Osteoblast (primary cell): ENCODE measurements around the gene CTBP2. TPM values are rescaled to one million over a fixed set of nuclear protein-coding genes. Genes with fewer than 3 reads are reported as not detected.

ENCODE experiments used
- DNase-seq: peaks from one replicate; pipeline ENCODE4 v3.0.0; 2011; ENCODE audit warnings: low spot score, mixed read lengths; ENCODE audit not compliant: insufficient read length; ENCODE audit errors: missing footprints
- H2AFZ ChIP-seq: 2 replicates; pipeline ENCODE4 v1.6.0; 2011; ENCODE audit warnings: mild to moderate bottlenecking, low read length
- H3K27ac ChIP-seq: 2 replicates; pipeline ENCODE4 v1.5.1; 2011; ENCODE audit warnings: mild to moderate bottlenecking, low read depth, low read length, moderate library complexity
- H3K27me3 ChIP-seq: 2 replicates; pipeline ENCODE4 v1.6.0; 2012; ENCODE audit warnings: mild to moderate bottlenecking, control low read depth, inconsistent platforms, low read length, moderate library complexity; ENCODE audit not compliant: insufficient read depth
- H3K36me3 ChIP-seq: 2 replicates; pipeline ENCODE4 v1.5.1; 2011; ENCODE audit warnings: mild to moderate bottlenecking, low read length, control low read depth, moderate library complexity; ENCODE audit not compliant: insufficient read depth
- H3K4me1 ChIP-seq: 2 replicates; pipeline ENCODE4 v1.5.1; 2011; ENCODE audit warnings: mild to moderate bottlenecking, low read length, control low read depth, moderate library complexity; ENCODE audit not compliant: insufficient read depth
- H3K4me2 ChIP-seq: 2 replicates; pipeline ENCODE4 v1.6.0; 2011; ENCODE audit warnings: mild to moderate bottlenecking, low read length; ENCODE audit not compliant: insufficient read depth
- H3K4me3 ChIP-seq: fragments of 200-600 bp; sonication (generic); 3 replicates; pipeline ENCODE4 v1.5.1; 2012; ENCODE audit warnings: mild to moderate bottlenecking, low read length, inconsistent platforms; ENCODE audit not compliant: insufficient read depth
- H3K79me2 ChIP-seq: 2 replicates; pipeline ENCODE4 v1.6.0; 2012; ENCODE audit warnings: mild to moderate bottlenecking, low read length, control low read depth, inconsistent platforms; ENCODE audit not compliant: insufficient read depth
- H3K9me3 ChIP-seq: 2 replicates; pipeline ENCODE4 v1.5.1; 2011; ENCODE audit warnings: low read depth, low read length, control low read depth
- H4K20me1 ChIP-seq: 2 replicates; pipeline ENCODE4 v1.6.0; 2012; ENCODE audit warnings: mild to moderate bottlenecking, low read length, control low read depth; ENCODE audit not compliant: insufficient read depth
- total RNA-seq: library from RNA; depleted of rRNA; stranded (reverse); fragments of >200 nt; gene quantifications from 2 replicates; pipeline ENCODE4 v1.2.3, GENCODE V29; 2012
- TF ChIP-seq, protein P1 (sequence below): IDR thresholded peaks from 2 replicates; pipeline ENCODE4 v1.5.1; 2011; ENCODE audit warnings: mild to moderate bottlenecking, low read depth, low read length, moderate library complexity; ENCODE audit errors: extremely low read depth

CTBP2 gene
- total RNA-seq, 1 donor, result 65.9 TPM

DNA sequence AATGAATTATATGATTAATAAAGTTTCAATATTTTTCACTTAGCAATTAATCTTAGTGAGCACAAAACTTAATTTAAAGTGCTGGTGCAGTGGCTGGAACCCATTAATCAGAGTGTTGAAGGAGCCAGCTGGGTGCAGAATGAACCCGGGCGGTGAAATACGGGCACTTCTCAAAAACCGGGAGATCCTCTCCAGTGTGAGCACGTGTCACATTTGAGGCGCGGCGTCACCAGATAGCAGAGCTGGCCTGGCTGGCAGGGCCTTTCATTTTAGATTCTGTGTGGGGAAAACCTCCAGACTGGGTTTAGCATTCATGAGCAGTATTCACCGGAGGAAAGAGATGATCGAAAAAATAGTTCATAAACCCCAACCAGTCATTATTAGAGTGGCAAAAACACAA is 34.5 kb upstream of the CTBP2 start:
- Histone ChIP-seq H3K27me3 (peaks cover 7% of the 10 kb centered on the region), H3K27ac (no peak overlapping the region)
- TF ChIP-seq, protein P1, sequence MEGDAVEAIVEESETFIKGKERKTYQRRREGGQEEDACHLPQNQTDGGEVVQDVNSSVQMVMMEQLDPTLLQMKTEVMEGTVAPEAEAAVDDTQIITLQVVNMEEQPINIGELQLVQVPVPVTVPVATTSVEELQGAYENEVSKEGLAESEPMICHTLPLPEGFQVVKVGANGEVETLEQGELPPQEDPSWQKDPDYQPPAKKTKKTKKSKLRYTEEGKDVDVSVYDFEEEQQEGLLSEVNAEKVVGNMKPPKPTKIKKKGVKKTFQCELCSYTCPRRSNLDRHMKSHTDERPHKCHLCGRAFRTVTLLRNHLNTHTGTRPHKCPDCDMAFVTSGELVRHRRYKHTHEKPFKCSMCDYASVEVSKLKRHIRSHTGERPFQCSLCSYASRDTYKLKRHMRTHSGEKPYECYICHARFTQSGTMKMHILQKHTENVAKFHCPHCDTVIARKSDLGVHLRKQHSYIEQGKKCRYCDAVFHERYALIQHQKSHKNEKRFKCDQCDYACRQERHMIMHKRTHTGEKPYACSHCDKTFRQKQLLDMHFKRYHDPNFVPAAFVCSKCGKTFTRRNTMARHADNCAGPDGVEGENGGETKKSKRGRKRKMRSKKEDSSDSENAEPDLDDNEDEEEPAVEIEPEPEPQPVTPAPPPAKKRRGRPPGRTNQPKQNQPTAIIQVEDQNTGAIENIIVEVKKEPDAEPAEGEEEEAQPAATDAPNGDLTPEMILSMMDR, result no peak

DNA sequence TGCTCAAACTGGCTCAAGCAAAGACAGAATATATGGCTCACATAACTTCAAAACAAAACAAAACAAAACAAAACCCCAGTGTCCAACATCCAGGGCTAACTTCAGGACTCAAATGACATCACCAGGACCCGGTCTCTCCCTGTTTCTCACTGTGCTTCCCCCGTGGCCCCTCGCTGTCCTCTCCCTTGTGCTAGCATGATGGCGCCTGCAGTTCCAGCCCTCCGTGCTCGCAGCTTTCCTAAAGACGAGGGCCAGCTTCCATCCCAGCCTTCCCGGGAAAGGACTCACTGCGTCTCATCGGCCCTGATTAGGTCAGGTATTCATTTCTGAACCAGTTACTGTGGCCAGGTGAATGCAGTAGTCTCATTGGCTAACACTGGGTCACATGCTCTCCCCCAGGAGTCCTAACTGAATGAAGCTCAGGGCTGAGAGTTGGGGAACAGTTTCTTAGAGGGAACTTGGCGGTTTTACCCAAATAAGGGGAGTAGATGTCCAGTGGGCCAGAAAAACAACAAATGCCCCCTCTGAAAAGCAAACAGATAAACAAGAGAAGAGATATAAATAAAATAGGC is 33.0 kb upstream of the CTBP2 start:
- peaks cover 3% of the 10 kb centered on the region for H3K27me3 ChIP-seq
- no peak for DNase-seq
- H3K36me3 ChIP-seq, result no peaks in the 10 kb centered on the region
- no peak overlapping the region for H3K4me3 ChIP-seq
- H2AFZ ChIP-seq, result no peak overlapping the region
- TF ChIP-seq, protein P1, result no peak
- H3K4me2 ChIP-seq, result no peak overlapping the region
- H4K20me1 ChIP-seq, result no peaks in the 10 kb centered on the region
- no peaks in the 10 kb centered on the region for H3K9me3 ChIP-seq
- H3K79me2 ChIP-seq, result no peaks in the 10 kb centered on the region
- H3K27ac ChIP-seq, result no peak overlapping the region
- no peaks in the 10 kb centered on the region for H3K4me1 ChIP-seq

More for the DNA sequence above, 34.5 kb upstream of the CTBP2 start:
- no peak for DNase-seq
- Histone ChIP-seq H3K4me2 (no peak overlapping the region), H2AFZ (no peak overlapping the region), H3K9me3 (no peaks in the 10 kb centered on the region), H4K20me1 (no peaks in the 10 kb centered on the region), H3K4me3 (no peak overlapping the region), H3K4me1 (no peaks in the 10 kb centered on the region), H3K36me3 (no peaks in the 10 kb centered on the region), H3K79me2 (no peaks in the 10 kb centered on the region)

DNA sequence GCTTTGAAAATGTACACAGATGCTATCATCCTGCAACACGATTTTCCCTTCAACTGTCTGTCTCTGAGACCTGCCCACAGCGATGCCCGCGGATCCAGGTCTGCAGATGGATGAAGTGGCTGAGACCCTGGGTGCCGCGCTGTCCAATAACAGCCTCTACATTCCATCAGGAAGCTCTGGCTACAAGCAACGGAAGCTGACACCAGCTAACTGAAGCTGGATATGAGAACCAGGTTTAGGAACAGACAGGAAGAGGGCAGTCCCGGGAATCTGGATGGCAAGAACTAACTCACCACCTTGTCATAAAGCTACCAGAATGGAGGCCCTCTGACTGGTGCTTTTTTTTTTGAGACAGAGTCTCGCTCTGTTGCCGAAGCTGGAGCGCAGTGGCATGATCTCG is 32.3 kb upstream of the CTBP2 start:
- Histone ChIP-seq H4K20me1 (no peaks in the 10 kb centered on the region), H3K79me2 (no peaks in the 10 kb centered on the region), H3K27ac (no peak overlapping the region), H3K4me1 (no peaks in the 10 kb centered on the region), H2AFZ (no peak overlapping the region), H3K9me3 (no peaks in the 10 kb centered on the region), H3K27me3 (peaks cover 3% of the 10 kb centered on the region), H3K4me3 (no peak overlapping the region), H3K36me3 (no peaks in the 10 kb centered on the region), H3K4me2 (no peak overlapping the region)
- DNase-seq, result no peak
- TF ChIP-seq, protein P1, result no peak

DNA sequence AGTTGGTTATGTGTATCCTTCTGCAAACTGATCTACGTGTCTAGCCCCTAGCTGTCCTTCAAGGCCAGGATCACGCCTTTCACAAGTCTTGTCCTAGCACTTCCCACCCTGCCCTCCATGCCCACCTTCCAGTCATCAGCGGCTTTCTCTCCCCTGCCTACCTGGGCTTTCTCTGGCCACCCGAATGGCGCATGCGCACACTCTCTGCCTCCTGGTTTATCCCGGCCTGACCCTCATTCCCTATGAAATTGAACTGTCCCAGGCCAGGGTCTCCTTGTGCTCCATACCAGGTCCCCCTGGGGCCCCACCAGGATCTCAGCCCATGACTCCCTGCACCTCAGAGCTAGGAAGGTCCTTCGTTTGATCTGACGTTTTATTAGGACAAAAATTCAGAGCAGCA is 31.6 kb upstream of the CTBP2 start:
- H3K4me3 ChIP-seq, result no peak overlapping the region
- H3K27ac ChIP-seq, result no peak overlapping the region
- no peak overlapping the region for H3K4me2 ChIP-seq
- no peaks in the 10 kb centered on the region for H3K79me2 ChIP-seq
- H3K9me3 ChIP-seq, result no peaks in the 10 kb centered on the region
- no peak for DNase-seq
- H4K20me1 ChIP-seq, result no peaks in the 10 kb centered on the region
- no peaks in the 10 kb centered on the region for H3K36me3 ChIP-seq
- TF ChIP-seq, protein P1, result no peak
- no peak overlapping the region for H2AFZ ChIP-seq
- peaks cover 3% of the 10 kb centered on the region for H3K27me3 ChIP-seq
- H3K4me1 ChIP-seq, result no peaks in the 10 kb centered on the region
